ENCODE data around the gene NPPC. TPM values are rescaled to one million over a fixed set of nuclear protein-coding genes. Genes with fewer than 3 reads are reported as not detected.

Gene NPPC
- total RNA-seq, 2 donors from 2014 or later, result 0.82 to 1.1 TPM

- H3K36me3 ChIP-seq, result no peaks in the 10 kb centered on the region
- H3K4me3 ChIP-seq, result no peak overlapping the region
- H3K27me3 ChIP-seq, result no peaks in the 10 kb centered on the region
These were observed 18.4 kb downstream of the NPPC start for GRCh38 chr2:231907765-231908164.

GRCh38 chr2:231905026-231905425, 21.2 kb downstream of the NPPC start:
- H3K4me1 ChIP-seq, result no peaks in the 10 kb centered on the region
- no peaks in the 10 kb centered on the region for H3K9me3 ChIP-seq
- DNase-seq (ENCODE audit: low spot score), result no peak
- no peak overlapping the region for H3K27ac ChIP-seq
- no peaks in the 10 kb centered on the region for H3K36me3 ChIP-seq
- no peak overlapping the region for H3K4me3 ChIP-seq
- no peak for TF ChIP-seq CTCF (IDR thresholded peaks at IDR 0.05)
- no peaks in the 10 kb centered on the region for H3K27me3 ChIP-seq

More at GRCh38 chr2:231907765-231908164, 18.4 kb downstream of the NPPC start:
- Histone ChIP-seq H3K4me1 (no peaks in the 10 kb centered on the region), H3K9me3 (no peaks in the 10 kb centered on the region), H3K27ac (no peak overlapping the region)
- TF ChIP-seq CTCF (IDR thresholded peaks at IDR 0.05), result no peak
- DNase-seq (ENCODE audit: low spot score), result no peak

GRCh38 chr2:231904161-231904611, 22.0 kb downstream of the NPPC start:
- no peak overlapping the region for H3K27ac ChIP-seq
- DNase-seq (ENCODE audit: low spot score), result no peak
- no peaks in the 10 kb centered on the region for H3K36me3 ChIP-seq
- no peak overlapping the region for H3K4me3 ChIP-seq
- no peaks in the 10 kb centered on the region for H3K4me1 ChIP-seq
- TF ChIP-seq CTCF (IDR thresholded peaks at IDR 0.05), result no peak
- H3K27me3 ChIP-seq, result no peaks in the 10 kb centered on the region
- H3K9me3 ChIP-seq, result no peaks in the 10 kb centered on the region

- H3K27ac ChIP-seq, result no peak overlapping the region
These were observed 23.6 kb downstream of the NPPC start for GRCh38 chr2:231902598-231902997.

GRCh38 chr2:231900972-231901371, 25.2 kb downstream of the NPPC start:
- Histone ChIP-seq H3K9me3 (no peaks in the 10 kb centered on the region), H3K4me1 (no peaks in the 10 kb centered on the region), H3K36me3 (no peaks in the 10 kb centered on the region), H3K27me3 (no peaks in the 10 kb centered on the region), H3K4me3 (no peak overlapping the region), H3K27ac (no peak overlapping the region)
- no peak for DNase-seq (ENCODE audit: low spot score)
- no peak for TF ChIP-seq CTCF (IDR thresholded peaks at IDR 0.05)

More at GRCh38 chr2:231902598-231902997, 23.6 kb downstream of the NPPC start:
- Histone ChIP-seq H3K27me3 (no peaks in the 10 kb centered on the region), H3K9me3 (no peaks in the 10 kb centered on the region), H3K4me1 (no peaks in the 10 kb centered on the region), H3K4me3 (no peak overlapping the region), H3K36me3 (no peaks in the 10 kb centered on the region)
- no peak for TF ChIP-seq CTCF (IDR thresholded peaks at IDR 0.05)
- DNase-seq (ENCODE audit: low spot score), result no peak

- H3K4me3 ChIP-seq, result no peak overlapping the region
- peak; percentile 68 for DNase-seq (ENCODE audit: low spot score)
- H3K27me3 ChIP-seq, result no peaks in the 10 kb centered on the region
- TF ChIP-seq CTCF (IDR thresholded peaks at IDR 0.05), result peak; percentile 32 to 78
- H3K27ac ChIP-seq, result no peak overlapping the region
- no peaks in the 10 kb centered on the region for H3K36me3 ChIP-seq
- H3K4me1 ChIP-seq, result no peaks in the 10 kb centered on the region
- H3K9me3 ChIP-seq, result no peaks in the 10 kb centered on the region
These were observed 25.7 kb downstream of the NPPC start for GRCh38 chr2:231900486-231900942.

Measured in right atrium auricular region (tissue), 2 donors.